ENCODE data around the gene DXO. TPM values are rescaled to one million over a fixed set of nuclear protein-coding genes. Genes with fewer than 3 reads are reported as not detected.
"Not testable (repeated sequence)": the region's sequence is repeated elsewhere in the genome, so short reads cannot be mapped to it uniquely, and the experiment has no call there.

The DXO gene
- polyA plus RNA-seq, 1 donor (not counting 4 experiments of a cell fraction or from before 2014, with no cell fraction given), result 7.0 TPM

DNA sequence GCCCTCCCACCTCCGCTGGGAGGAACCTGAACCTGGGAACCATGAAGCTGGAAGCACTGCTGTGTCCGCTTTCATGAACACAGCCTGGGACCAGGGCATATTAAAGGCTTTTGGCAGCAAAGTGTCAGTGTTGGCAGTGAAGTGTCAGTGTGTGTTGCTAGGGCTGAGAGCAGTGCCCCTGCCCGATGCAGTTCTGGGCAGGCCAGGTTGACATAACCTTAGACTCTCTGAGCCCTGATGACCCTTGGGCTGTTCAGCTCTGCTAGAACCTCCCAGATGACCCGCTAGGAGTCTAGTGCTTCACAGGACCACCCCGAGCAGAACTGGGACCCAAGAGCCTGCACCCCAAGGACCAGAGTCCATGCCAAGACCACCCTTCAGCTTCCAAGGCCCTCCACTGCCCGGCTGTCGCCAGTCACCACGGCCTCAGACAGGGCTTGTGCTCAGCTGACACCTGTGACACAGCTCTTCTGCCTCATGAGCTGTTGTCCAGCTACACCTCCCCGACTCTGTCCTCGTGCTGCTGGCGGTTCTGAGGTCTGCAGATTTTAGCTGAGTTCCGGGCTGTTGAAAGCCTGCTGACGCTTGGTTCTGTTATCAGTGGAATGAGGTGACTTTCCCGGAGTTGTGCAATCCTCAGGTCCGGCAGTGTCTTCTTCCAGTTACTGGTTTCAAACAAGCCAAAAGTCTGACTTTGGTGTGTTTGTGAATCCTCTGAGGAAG is 30.8 kb upstream of the DXO start:
- DNase-seq (ENCODE audit: low read depth, low spot score); H3K79me2 ChIP-seq (ENCODE audit: control insufficient read depth, insufficient read depth, low read length); H3K9me3 ChIP-seq (ENCODE audit: control insufficient read depth, low read depth, low read length); H3K4me3 ChIP-seq (ENCODE audit: control insufficient read depth in 2 of 3, extremely low read depth in 1 of 3, insufficient read depth in 2 of 3, low read depth in 1 of 3, low read length in 3 of 3); H3K36me3 ChIP-seq (ENCODE audit: control insufficient read depth in 2 of 2, extremely low read depth in 1 of 2, insufficient read depth in 2 of 2, low read length in 2 of 2); H3K4me1 ChIP-seq (ENCODE audit: control insufficient read depth, extremely low read depth, insufficient read depth, low read length); H2AFZ ChIP-seq (ENCODE audit: control insufficient read depth, low read length); H4K20me1 ChIP-seq (ENCODE audit: control insufficient read depth, extremely low read depth, insufficient read depth, low read length); FAIRE-seq; H3K27ac ChIP-seq (ENCODE audit: control insufficient read depth, insufficient read depth, low read length); H3K9ac ChIP-seq (ENCODE audit: control insufficient read depth, extremely low read depth, insufficient read depth, low read length); H3K27me3 ChIP-seq (ENCODE audit: control insufficient read depth, extremely low read depth, insufficient read depth, low read length); dilution Hi-C loops (cut with MboI; ENCODE audit: extremely low pct_ligation_motif_present, low sequenced_read_pairs); H3K4me2 ChIP-seq (ENCODE audit: control insufficient read depth, extremely low read depth, insufficient read depth, low read depth, low read length); H3K9me1 ChIP-seq (ENCODE audit: control insufficient read depth, extremely low read depth, insufficient read depth, low read length): not testable (repeated sequence)

- H3K27me3 ChIP-seq (ENCODE audit: control insufficient read depth, extremely low read depth, insufficient read depth, low read length); H3K4me1 ChIP-seq (ENCODE audit: control insufficient read depth, extremely low read depth, insufficient read depth, low read length); dilution Hi-C loops (cut with MboI; ENCODE audit: extremely low pct_ligation_motif_present, low sequenced_read_pairs); FAIRE-seq; H3K4me2 ChIP-seq (ENCODE audit: control insufficient read depth, extremely low read depth, insufficient read depth, low read depth, low read length); H3K9me1 ChIP-seq (ENCODE audit: control insufficient read depth, extremely low read depth, insufficient read depth, low read length); H3K27ac ChIP-seq (ENCODE audit: control insufficient read depth, insufficient read depth, low read length); H3K79me2 ChIP-seq (ENCODE audit: control insufficient read depth, insufficient read depth, low read length); H3K4me3 ChIP-seq (ENCODE audit: control insufficient read depth in 2 of 3, extremely low read depth in 1 of 3, insufficient read depth in 2 of 3, low read depth in 1 of 3, low read length in 3 of 3); H3K36me3 ChIP-seq (ENCODE audit: control insufficient read depth in 2 of 2, extremely low read depth in 1 of 2, insufficient read depth in 2 of 2, low read length in 2 of 2); DNase-seq (ENCODE audit: low read depth, low spot score); H3K9ac ChIP-seq (ENCODE audit: control insufficient read depth, extremely low read depth, insufficient read depth, low read length); H4K20me1 ChIP-seq (ENCODE audit: control insufficient read depth, extremely low read depth, insufficient read depth, low read length); H2AFZ ChIP-seq (ENCODE audit: control insufficient read depth, low read length); H3K9me3 ChIP-seq (ENCODE audit: control insufficient read depth, low read depth, low read length): not testable (repeated sequence)
Measured at GRCh38 chr6:31996385-31996784, 24.4 kb upstream of the DXO start.

GRCh38 chr6:31994421-31994820 is 22.5 kb upstream of the DXO start:
- H3K9ac ChIP-seq (ENCODE audit: control insufficient read depth, extremely low read depth, insufficient read depth, low read length); dilution Hi-C loops (cut with MboI; ENCODE audit: extremely low pct_ligation_motif_present, low sequenced_read_pairs); H3K27ac ChIP-seq (ENCODE audit: control insufficient read depth, insufficient read depth, low read length); H3K79me2 ChIP-seq (ENCODE audit: control insufficient read depth, insufficient read depth, low read length); H3K9me1 ChIP-seq (ENCODE audit: control insufficient read depth, extremely low read depth, insufficient read depth, low read length); H4K20me1 ChIP-seq (ENCODE audit: control insufficient read depth, extremely low read depth, insufficient read depth, low read length); H3K27me3 ChIP-seq (ENCODE audit: control insufficient read depth, extremely low read depth, insufficient read depth, low read length); H3K4me3 ChIP-seq (ENCODE audit: control insufficient read depth in 2 of 3, extremely low read depth in 1 of 3, insufficient read depth in 2 of 3, low read depth in 1 of 3, low read length in 3 of 3); H2AFZ ChIP-seq (ENCODE audit: control insufficient read depth, low read length); H3K36me3 ChIP-seq (ENCODE audit: control insufficient read depth in 2 of 2, extremely low read depth in 1 of 2, insufficient read depth in 2 of 2, low read length in 2 of 2); DNase-seq (ENCODE audit: low read depth, low spot score); H3K4me2 ChIP-seq (ENCODE audit: control insufficient read depth, extremely low read depth, insufficient read depth, low read depth, low read length); H3K4me1 ChIP-seq (ENCODE audit: control insufficient read depth, extremely low read depth, insufficient read depth, low read length); FAIRE-seq; H3K9me3 ChIP-seq (ENCODE audit: control insufficient read depth, low read depth, low read length): not testable (repeated sequence)

DNA sequence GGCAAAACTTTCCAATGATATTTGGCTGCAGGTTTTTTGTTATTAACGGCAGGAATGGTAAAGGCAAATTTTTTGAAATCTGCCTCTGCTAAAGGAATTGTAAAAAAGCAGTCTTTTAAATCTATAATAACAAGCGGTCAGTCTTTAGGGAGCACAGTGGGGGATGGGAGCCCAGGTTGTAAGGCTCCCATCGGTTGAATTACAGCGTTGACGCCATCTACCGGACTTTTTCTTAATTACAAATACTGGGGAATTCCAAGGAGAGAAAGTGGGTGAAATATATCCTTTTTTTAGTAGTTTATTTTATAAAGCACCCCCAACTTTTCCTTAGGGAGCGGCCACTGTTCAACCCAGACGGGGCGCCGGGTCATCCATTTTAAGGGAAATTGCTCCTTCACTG is 17.4 kb upstream of the DXO start:
- H3K79me2 ChIP-seq (ENCODE audit: control insufficient read depth, insufficient read depth, low read length); H3K9me1 ChIP-seq (ENCODE audit: control insufficient read depth, extremely low read depth, insufficient read depth, low read length); dilution Hi-C loops (cut with MboI; ENCODE audit: extremely low pct_ligation_motif_present, low sequenced_read_pairs); H3K9me3 ChIP-seq (ENCODE audit: control insufficient read depth, low read depth, low read length); H3K4me3 ChIP-seq (ENCODE audit: control insufficient read depth in 2 of 3, extremely low read depth in 1 of 3, insufficient read depth in 2 of 3, low read depth in 1 of 3, low read length in 3 of 3); H2AFZ ChIP-seq (ENCODE audit: control insufficient read depth, low read length); H4K20me1 ChIP-seq (ENCODE audit: control insufficient read depth, extremely low read depth, insufficient read depth, low read length); H3K4me1 ChIP-seq (ENCODE audit: control insufficient read depth, extremely low read depth, insufficient read depth, low read length); FAIRE-seq; DNase-seq (ENCODE audit: low read depth, low spot score); H3K9ac ChIP-seq (ENCODE audit: control insufficient read depth, extremely low read depth, insufficient read depth, low read length); H3K27ac ChIP-seq (ENCODE audit: control insufficient read depth, insufficient read depth, low read length); H3K4me2 ChIP-seq (ENCODE audit: control insufficient read depth, extremely low read depth, insufficient read depth, low read depth, low read length); H3K27me3 ChIP-seq (ENCODE audit: control insufficient read depth, extremely low read depth, insufficient read depth, low read length); H3K36me3 ChIP-seq (ENCODE audit: control insufficient read depth in 2 of 2, extremely low read depth in 1 of 2, insufficient read depth in 2 of 2, low read length in 2 of 2): not testable (repeated sequence)

- dilution Hi-C loops (cut with MboI; ENCODE audit: extremely low pct_ligation_motif_present, low sequenced_read_pairs); H3K4me2 ChIP-seq (ENCODE audit: control insufficient read depth, extremely low read depth, insufficient read depth, low read depth, low read length); H3K79me2 ChIP-seq (ENCODE audit: control insufficient read depth, insufficient read depth, low read length); H4K20me1 ChIP-seq (ENCODE audit: control insufficient read depth, extremely low read depth, insufficient read depth, low read length); DNase-seq (ENCODE audit: low read depth, low spot score); H3K9ac ChIP-seq (ENCODE audit: control insufficient read depth, extremely low read depth, insufficient read depth, low read length); H3K27me3 ChIP-seq (ENCODE audit: control insufficient read depth, extremely low read depth, insufficient read depth, low read length); H3K27ac ChIP-seq (ENCODE audit: control insufficient read depth, insufficient read depth, low read length); H3K9me1 ChIP-seq (ENCODE audit: control insufficient read depth, extremely low read depth, insufficient read depth, low read length); H3K4me1 ChIP-seq (ENCODE audit: control insufficient read depth, extremely low read depth, insufficient read depth, low read length); H3K36me3 ChIP-seq (ENCODE audit: control insufficient read depth in 2 of 2, extremely low read depth in 1 of 2, insufficient read depth in 2 of 2, low read length in 2 of 2); H2AFZ ChIP-seq (ENCODE audit: control insufficient read depth, low read length); H3K9me3 ChIP-seq (ENCODE audit: control insufficient read depth, low read depth, low read length); FAIRE-seq; H3K4me3 ChIP-seq (ENCODE audit: control insufficient read depth in 2 of 3, extremely low read depth in 1 of 3, insufficient read depth in 2 of 3, low read depth in 1 of 3, low read length in 3 of 3): not testable (repeated sequence)
Measured at GRCh38 chr6:31981744-31982143, 9.8 kb upstream of the DXO start, which contains the start of gene C4A. C4A (plus strand) TSS chr6:31982057; CDS start chr6:31982108, 51 bp downstream.

Measured in keratinocyte (primary cell).